Measurements from ENCODE around the gene BCAP31.

DNA sequence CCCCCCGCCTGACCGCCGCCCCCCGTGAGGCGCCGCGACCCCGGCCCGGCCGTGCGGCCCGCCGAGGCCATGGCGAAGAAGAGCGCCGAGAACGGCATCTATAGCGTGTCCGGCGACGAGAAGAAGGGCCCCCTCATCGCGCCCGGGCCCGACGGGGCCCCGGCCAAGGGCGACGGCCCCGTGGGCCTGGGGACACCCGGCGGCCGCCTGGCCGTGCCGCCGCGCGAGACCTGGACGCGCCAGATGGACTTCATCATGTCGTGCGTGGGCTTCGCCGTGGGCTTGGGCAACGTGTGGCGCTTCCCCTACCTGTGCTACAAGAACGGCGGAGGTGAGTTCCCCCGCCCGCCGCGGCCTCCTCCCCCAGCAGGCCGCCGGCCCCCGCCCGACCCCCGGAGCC lies 35.7 kb downstream of the BCAP31 start:
- TF ChIP-seq POLR2A (IDR thresholded peaks at IDR 0.05), result no peak
- TF ChIP-seq, protein P1, sequence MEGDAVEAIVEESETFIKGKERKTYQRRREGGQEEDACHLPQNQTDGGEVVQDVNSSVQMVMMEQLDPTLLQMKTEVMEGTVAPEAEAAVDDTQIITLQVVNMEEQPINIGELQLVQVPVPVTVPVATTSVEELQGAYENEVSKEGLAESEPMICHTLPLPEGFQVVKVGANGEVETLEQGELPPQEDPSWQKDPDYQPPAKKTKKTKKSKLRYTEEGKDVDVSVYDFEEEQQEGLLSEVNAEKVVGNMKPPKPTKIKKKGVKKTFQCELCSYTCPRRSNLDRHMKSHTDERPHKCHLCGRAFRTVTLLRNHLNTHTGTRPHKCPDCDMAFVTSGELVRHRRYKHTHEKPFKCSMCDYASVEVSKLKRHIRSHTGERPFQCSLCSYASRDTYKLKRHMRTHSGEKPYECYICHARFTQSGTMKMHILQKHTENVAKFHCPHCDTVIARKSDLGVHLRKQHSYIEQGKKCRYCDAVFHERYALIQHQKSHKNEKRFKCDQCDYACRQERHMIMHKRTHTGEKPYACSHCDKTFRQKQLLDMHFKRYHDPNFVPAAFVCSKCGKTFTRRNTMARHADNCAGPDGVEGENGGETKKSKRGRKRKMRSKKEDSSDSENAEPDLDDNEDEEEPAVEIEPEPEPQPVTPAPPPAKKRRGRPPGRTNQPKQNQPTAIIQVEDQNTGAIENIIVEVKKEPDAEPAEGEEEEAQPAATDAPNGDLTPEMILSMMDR (IDR thresholded peaks at IDR 0.05), result no peak

All from thyroid gland (tissue), 4 donors.